H9 (cell line): Measurements from ENCODE around the gene ULK3. TPM values are rescaled to one million over a fixed set of nuclear protein-coding genes. Genes with fewer than 3 reads are reported as not detected.
A peak's percentile ranks its signal among the peaks of the same experiment; 100 is the strongest.

Experiments used
- DNase-seq: peaks from one replicate; pipeline ENCODE4 v3.0.0-alpha.2; 2017
- H2AFZ ChIP-seq: one replicate; pipeline ENCODE4 v1.6.1; 2013; ENCODE audit warnings: mild to moderate bottlenecking, low read length, control low read depth, moderate library complexity
- H2AK5ac ChIP-seq: 2 replicates; pipeline ENCODE4 v1.6.1; 2013; ENCODE audit warnings: low read length, control low read depth, mixed read lengths; ENCODE audit not compliant: insufficient read length
- H2BK120ac ChIP-seq: one replicate; pipeline ENCODE4 v1.6.1; 2013; ENCODE audit warnings: low read depth, mild to moderate bottlenecking, low read length, control low read depth, inconsistent platforms; ENCODE audit not compliant: poor library complexity, severe bottlenecking
- H2BK12ac ChIP-seq: 2 replicates; pipeline ENCODE4 v1.6.1; 2013; ENCODE audit warnings: low read length, control low read depth, mixed read lengths, low read depth; ENCODE audit not compliant: insufficient read length
- H2BK15ac ChIP-seq: 2 replicates; pipeline ENCODE4 v1.6.1; 2013; ENCODE audit warnings: low read depth, low read length, control low read depth
- H2BK20ac ChIP-seq: one replicate; pipeline ENCODE4 v1.6.1; 2013; ENCODE audit warnings: low read depth, mild to moderate bottlenecking, low read length, control low read depth, inconsistent platforms; ENCODE audit not compliant: poor library complexity, severe bottlenecking
- H2BK5ac ChIP-seq: 2 replicates; pipeline ENCODE4 v1.6.1; 2013; ENCODE audit warnings: low read length, control low read depth, mixed read lengths; ENCODE audit not compliant: insufficient read length
- H3K14ac ChIP-seq: 2 replicates; pipeline ENCODE4 v1.6.1; 2013; ENCODE audit warnings: low read length, control low read depth; ENCODE audit not compliant: insufficient read depth
- H3K18ac ChIP-seq: 2 replicates; pipeline ENCODE4 v1.6.1; 2013; ENCODE audit warnings: low read depth, mild to moderate bottlenecking, mixed read lengths, low read length, control low read depth; ENCODE audit not compliant: insufficient read length
- H3K23ac ChIP-seq: 2 replicates; pipeline ENCODE4 v1.6.1; 2013; ENCODE audit warnings: low read length, control low read depth, mixed read lengths, low read depth; ENCODE audit not compliant: insufficient read length
- H3K23me2 ChIP-seq: 2 replicates; pipeline ENCODE4 v1.6.1; 2013; ENCODE audit warnings: low read depth, mild to moderate bottlenecking, mixed read lengths, low read length, control low read depth; ENCODE audit not compliant: insufficient read length, poor library complexity, severe bottlenecking
- H3K27ac ChIP-seq: 2 replicates; pipeline ENCODE4 v1.5.1; 2013; ENCODE audit warnings: low read length, control low read depth, mixed read lengths, low read depth; ENCODE audit not compliant: insufficient read length
- H3K27me3 ChIP-seq: 2 replicates; pipeline ENCODE4 v1.6.1; 2013; ENCODE audit warnings: low read length, control low read depth, inconsistent platforms; ENCODE audit not compliant: insufficient read depth
- H3K4ac ChIP-seq: 2 replicates; pipeline ENCODE4 v1.6.1; 2013; ENCODE audit warnings: low read depth, mild to moderate bottlenecking, control low read depth, inconsistent platforms, low read length, moderate library complexity
- H3K4me1 ChIP-seq: 2 replicates; pipeline ENCODE4 v1.6.1; 2013; ENCODE audit warnings: low read length, control low read depth, inconsistent platforms; ENCODE audit not compliant: insufficient read depth
- H3K4me2 ChIP-seq: 2 replicates; pipeline ENCODE4 v1.6.1; 2013; ENCODE audit warnings: low read length, control low read depth, mixed read lengths; ENCODE audit not compliant: insufficient read length, insufficient read depth
- H3K56ac ChIP-seq: 2 replicates; pipeline ENCODE4 v1.6.1; 2013; ENCODE audit warnings: low read depth, mild to moderate bottlenecking, mixed read lengths, low read length, control low read depth; ENCODE audit not compliant: insufficient read length
- H3K79me1 ChIP-seq: 2 replicates; pipeline ENCODE4 v1.6.1; 2013; ENCODE audit warnings: low read depth, mild to moderate bottlenecking, moderate library complexity, low read length, control low read depth, inconsistent platforms; ENCODE audit not compliant: insufficient read depth, poor library complexity, severe bottlenecking
- H3K79me2 ChIP-seq: 2 replicates; pipeline ENCODE4 v1.6.1; 2013; ENCODE audit warnings: low read length, control low read depth, inconsistent platforms; ENCODE audit not compliant: insufficient read depth
- H3K9ac ChIP-seq: 2 replicates; pipeline ENCODE4 v1.6.1; 2013; ENCODE audit warnings: low read length, control low read depth, mixed read lengths; ENCODE audit not compliant: insufficient read length; ENCODE audit errors: extremely low read depth
- H3K9me3 ChIP-seq: one replicate; pipeline ENCODE4 v1.6.1; 2013; ENCODE audit warnings: low read depth, low read length, inconsistent platforms; ENCODE audit not compliant: control insufficient read depth
- H3T11ph ChIP-seq: one replicate; pipeline ENCODE4 v1.6.1; 2013; ENCODE audit warnings: mild to moderate bottlenecking, low read length, control low read depth, inconsistent platforms
- H4K20me1 ChIP-seq: one replicate; pipeline ENCODE4 v1.6.1; 2013; ENCODE audit not compliant: control insufficient read depth, insufficient read length, insufficient read depth
- H4K5ac ChIP-seq: 2 replicates; pipeline ENCODE4 v1.6.1; 2013; ENCODE audit warnings: low read depth, mild to moderate bottlenecking, mixed read lengths, low read length, control low read depth; ENCODE audit not compliant: insufficient read length
- H4K8ac ChIP-seq: replicated peaks from 2 replicates; pipeline ENCODE4 v1.6.1; 2013; ENCODE audit warnings: low read length, control low read depth, mixed read lengths, low read depth; ENCODE audit not compliant: insufficient read length
- H4K91ac ChIP-seq: 2 replicates; pipeline ENCODE4 v1.6.1; 2013; ENCODE audit warnings: low read depth, mild to moderate bottlenecking, moderate library complexity, mixed read lengths, low read length, control low read depth; ENCODE audit not compliant: insufficient read length
- H3K27ac Mint-ChIP-seq, 3 experiments: 2 replicates in 2 of 3; 3 replicates in 1 of 3; pipeline ENCODE4 v1.8.0; 2020 to 2021; ENCODE audit warnings: mixed read lengths in 3 of 3, mild to moderate bottlenecking in 1 of 3, moderate library complexity in 1 of 3
- H3K27me3 Mint-ChIP-seq: 2 replicates; pipeline ENCODE4 v1.8.0; 2021; ENCODE audit warnings: low read depth, mild to moderate bottlenecking, moderate library complexity, mixed read lengths
- H3K36me3 Mint-ChIP-seq, 3 experiments: 2 replicates in 2 of 3; 3 replicates in 1 of 3; pipeline ENCODE4 v1.8.0; 2020 to 2021; ENCODE audit warnings: low read depth in 3 of 3, mixed read lengths in 3 of 3; ENCODE audit not compliant: insufficient read depth in 1 of 3
- H3K4me1 Mint-ChIP-seq, 2 experiments: 2 replicates each; pipeline ENCODE4 v1.8.0; 2020; ENCODE audit warnings: mixed read lengths in 2 of 2
- H3K4me3 Mint-ChIP-seq, 2 experiments: 2 replicates in 1 of 2; 3 replicates in 1 of 2; pipeline ENCODE4 v1.8.0; 2020 to 2021; ENCODE audit warnings: mild to moderate bottlenecking in 2 of 2, mixed read lengths in 2 of 2, moderate library complexity in 1 of 2
- H3K9me3 Mint-ChIP-seq, 2 experiments: 2 replicates in 1 of 2; 3 replicates in 1 of 2; pipeline ENCODE4 v1.8.0; 2020; ENCODE audit warnings: mild to moderate bottlenecking in 2 of 2, mixed read lengths in 2 of 2, moderate library complexity in 1 of 2
- WGBS: extraction: QIAGEN DNeasy Blood & Tissue Kit; methylation state at CpG from one replicate; pipeline ENCODE4 v1.1.7; 2013; ENCODE audit warnings: missing lambda C conversion rate, low lambda C conversion rate, mixed read lengths; ENCODE audit not compliant: insufficient read length; ENCODE audit errors: extremely low coverage; 5-methylcytosine and 5-hydroxymethylcytosine counted together
- total RNA-seq: library from RNA; stranded (reverse); gene quantifications from 2 replicates; pipeline ENCODE4 v1.2.1, GENCODE V29; 2021
- TF ChIP-seq, protein P1 (sequence below): fragments of 200-600 bp; sonication (generic); conservative IDR thresholded peaks from 3 replicates; pipeline ENCODE4 v1.8.0; 2021; ENCODE audit warnings: antibody characterized with exemption, mild to moderate bottlenecking

The ULK3 gene
- total RNA-seq, 1 experiment from 2014 or later, result 34.0 TPM

DNA sequence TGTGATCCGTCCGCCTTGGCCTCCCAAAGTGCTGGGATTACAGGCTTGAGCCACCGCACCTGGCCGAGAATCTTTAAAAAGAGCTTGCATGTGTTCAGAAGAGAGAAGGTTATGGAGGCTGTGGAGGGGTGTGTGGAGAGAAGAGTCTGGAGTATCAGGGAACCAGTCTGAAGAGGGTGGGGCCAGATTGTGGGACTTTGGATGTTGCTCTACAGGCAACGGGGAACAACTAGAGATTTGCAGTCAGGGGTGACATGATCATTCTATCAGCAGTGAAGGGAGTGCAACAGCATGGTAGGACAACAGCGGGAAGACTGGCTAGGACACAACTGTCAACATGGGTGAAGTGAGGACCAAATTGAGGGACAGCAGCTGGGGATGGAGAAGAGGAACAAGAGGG, 21.3 kb upstream of the ULK3 start:
- H3K4ac ChIP-seq, result no peak overlapping the region
- peaks cover 9% of the 10 kb centered on the region; the same call in 1 of the 2 replicates for H3K79me2 ChIP-seq
- H3K4me2 ChIP-seq, result no peak overlapping the region
- no peak overlapping the region for H2BK20ac ChIP-seq
- peaks cover 6 to 18% (median 17%) of the 10 kb centered on the region in 3 experiments for H3K36me3 Mint-ChIP-seq
- H2BK120ac ChIP-seq, result no peak overlapping the region
- no peak overlapping the region for H3T11ph ChIP-seq
- no peak overlapping the region for H3K14ac ChIP-seq
- H2BK12ac ChIP-seq, result no peak overlapping the region
- H2AK5ac ChIP-seq, result no peak overlapping the region
- H3K27me3 Mint-ChIP-seq, result no peaks in the 10 kb centered on the region
- H3K9me3 ChIP-seq, result no peaks in the 10 kb centered on the region
- H3K4me1 Mint-ChIP-seq, result peaks cover 0 to 6% of the 10 kb centered on the region in 2 experiments; a peak in 1 of 4 replicates
- no CpG with 5 or more reads among the region's 6 CpGs for WGBS
- H3K9me3 Mint-ChIP-seq, result peaks cover 4% of the 10 kb centered on the region in 2 experiments; a peak in 3 of 5 replicates
- no peak overlapping the region for H3K18ac ChIP-seq
- H2BK5ac ChIP-seq, result no peak overlapping the region
- no peaks in the 10 kb centered on the region for H3K4me1 ChIP-seq
- H4K5ac ChIP-seq, result no peak overlapping the region
- no peaks in the 10 kb centered on the region for H3K27me3 ChIP-seq
- H3K27ac ChIP-seq, result no peak overlapping the region
- no peak overlapping the region for H2BK15ac ChIP-seq
- no peak overlapping the region for H3K56ac ChIP-seq
- H4K8ac ChIP-seq, result no peak overlapping the region
- H3K27ac Mint-ChIP-seq, result peak overlapping the region in 2 of 3 experiments; percentile 26 to 56; a peak in 4 of 7 replicates
- no peak for DNase-seq
- no peaks in the 10 kb centered on the region for H3K23me2 ChIP-seq
- no peak overlapping the region for H2AFZ ChIP-seq
- TF ChIP-seq, protein P1, sequence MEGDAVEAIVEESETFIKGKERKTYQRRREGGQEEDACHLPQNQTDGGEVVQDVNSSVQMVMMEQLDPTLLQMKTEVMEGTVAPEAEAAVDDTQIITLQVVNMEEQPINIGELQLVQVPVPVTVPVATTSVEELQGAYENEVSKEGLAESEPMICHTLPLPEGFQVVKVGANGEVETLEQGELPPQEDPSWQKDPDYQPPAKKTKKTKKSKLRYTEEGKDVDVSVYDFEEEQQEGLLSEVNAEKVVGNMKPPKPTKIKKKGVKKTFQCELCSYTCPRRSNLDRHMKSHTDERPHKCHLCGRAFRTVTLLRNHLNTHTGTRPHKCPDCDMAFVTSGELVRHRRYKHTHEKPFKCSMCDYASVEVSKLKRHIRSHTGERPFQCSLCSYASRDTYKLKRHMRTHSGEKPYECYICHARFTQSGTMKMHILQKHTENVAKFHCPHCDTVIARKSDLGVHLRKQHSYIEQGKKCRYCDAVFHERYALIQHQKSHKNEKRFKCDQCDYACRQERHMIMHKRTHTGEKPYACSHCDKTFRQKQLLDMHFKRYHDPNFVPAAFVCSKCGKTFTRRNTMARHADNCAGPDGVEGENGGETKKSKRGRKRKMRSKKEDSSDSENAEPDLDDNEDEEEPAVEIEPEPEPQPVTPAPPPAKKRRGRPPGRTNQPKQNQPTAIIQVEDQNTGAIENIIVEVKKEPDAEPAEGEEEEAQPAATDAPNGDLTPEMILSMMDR, result no peak
- H4K91ac ChIP-seq, result no peak overlapping the region
- no peak overlapping the region for H3K23ac ChIP-seq
- no peaks in the 10 kb centered on the region for H3K79me1 ChIP-seq
- peaks cover 3% of the 10 kb centered on the region for H4K20me1 ChIP-seq
- no peak overlapping the region for H3K9ac ChIP-seq
- H3K4me3 Mint-ChIP-seq, result no peak overlapping the region
